PFSK-1 (cell line): ENCODE measurements around the gene PTPN5.

Source experiments
- FOXP2 ChIP-seq: optimal IDR thresholded peaks from 2 replicates; pipeline ENCODE3; 2011; ENCODE audit warnings: borderline replicate concordance, control low read depth, inconsistent platforms; ENCODE audit not compliant: insufficient read depth; ENCODE audit errors: extremely low read length, extremely low read depth
- POLR2AphosphoS5 ChIP-seq: IDR thresholded peaks from 2 replicates; pipeline ENCODE4 v1.6.1; 2012; ENCODE audit warnings: low read depth, mild to moderate bottlenecking, control low read depth, low read length, moderate library complexity
- REST ChIP-seq, 2 experiments: IDR thresholded peaks; 2 replicates each; pipeline versions ENCODE4 v1.6.1 to v1.8.0; 2011 to 2012; ENCODE audit warnings: low read depth in 2 of 2, low read length in 2 of 2, control low read depth in 1 of 2, inconsistent platforms in 1 of 2, mild to moderate bottlenecking in 1 of 2, moderate library complexity in 1 of 2; ENCODE audit not compliant: insufficient read depth in 1 of 2
- SIN3A ChIP-seq: IDR thresholded peaks from 2 replicates; pipeline ENCODE4 v1.6.1; 2012; ENCODE audit warnings: mild to moderate bottlenecking, low read length, moderate library complexity, borderline replicate concordance; ENCODE audit not compliant: insufficient read depth
- TAF1 ChIP-seq: IDR thresholded peaks from 2 replicates; pipeline ENCODE4 v1.6.1; 2012; ENCODE audit warnings: low read length, control low read depth, borderline replicate concordance; ENCODE audit not compliant: insufficient read depth

The PTPN5 gene

GRCh38 chr11:18728658-18729057, 62.9 kb downstream of the PTPN5 start:
- TF ChIP-seq FOXP2 (no peak), SIN3A (no peak), REST (IDR thresholded peaks at IDR 0.05; ENCODE audit: insufficient read depth in 1 of 2, low read depth in 2 of 2, low read length in 2 of 2) (no peak), POLR2AphosphoS5 (no peak)

- TF ChIP-seq POLR2AphosphoS5 = no peak
- no peak for TF ChIP-seq TAF1
- TF ChIP-seq SIN3A = no peak
- no peak for TF ChIP-seq FOXP2
- no peak for TF ChIP-seq REST (IDR thresholded peaks at IDR 0.05; ENCODE audit: insufficient read depth in 1 of 2, low read depth in 2 of 2, low read length in 2 of 2)
Observed at GRCh38 chr11:18727479-18728236, 63.9 kb downstream of the PTPN5 start.

- no peak for TF ChIP-seq POLR2AphosphoS5
- TF ChIP-seq TAF1 = no peak
- no peak for TF ChIP-seq REST (IDR thresholded peaks at IDR 0.05; ENCODE audit: insufficient read depth in 1 of 2, low read depth in 2 of 2, low read length in 2 of 2)
- no peak for TF ChIP-seq FOXP2
- TF ChIP-seq SIN3A = no peak
Observed at GRCh38 chr11:18726040-18726439, 65.6 kb downstream of the PTPN5 start, which contains the start of gene IGSF22. IGSF22 (minus strand) TSS chr11:18726188; CDS start chr11:18724236, 1,952 bp downstream.

- TF ChIP-seq FOXP2 = no peak
- TF ChIP-seq TAF1 = no peak
Observed at GRCh38 chr11:18723991-18724390, 67.6 kb downstream of the PTPN5 start.

GRCh38 chr11:18722293-18722637, 69.3 kb downstream of the PTPN5 start:
- TF ChIP-seq FOXP2 (no peak), SIN3A (no peak), TAF1 (no peak), REST (IDR thresholded peaks at IDR 0.05; ENCODE audit: insufficient read depth in 1 of 2, low read depth in 2 of 2, low read length in 2 of 2) (no peak), POLR2AphosphoS5 (no peak)
